IMR-90 (cell line): ENCODE measurements around the gene TP53AIP1. TPM values are rescaled to one million over a fixed set of nuclear protein-coding genes. Genes with fewer than 3 reads are reported as not detected.
A peak's percentile ranks its signal among the peaks of the same experiment; 100 is the strongest.

ENCODE experiments used
- ATAC-seq: fragments of 200-7000 bp; cut with Tn5 transposase; 2 replicates; pipeline ENCODE4 v1.9.1; 2020; ENCODE audit warnings: low read depth, mild to moderate bottlenecking, moderate library complexity
- BruUV-seq: library from RNA; stranded (reverse); fragments of 400-500 nt; replicated peaks from 2 replicates; lab custom pipeline; 2021; lab: Mats Ljungman, UMichigan
- CTCF ChIA-PET: fragments of 300-600 bp; formaldehyde crosslinking; extraction: SDS; loops from one replicate; lab custom pipeline; 2021; ENCODE audit warnings: antibody characterized with exemption; lab: Yijun Ruan, JAX
- POLR2A ChIA-PET: fragments of 300-600 bp; sonication (Branson Sonifier 250); formaldehyde crosslinking; loops from one replicate; lab custom pipeline; 2022; ENCODE audit warnings: antibody characterized with exemption; ENCODE audit not compliant: unreplicated experiment; lab: Charles Lee
- DNase-seq: peaks from one replicate; pipeline ENCODE4 v3.0.0; 2013
- H2AFZ ChIP-seq: replicated peaks from 2 replicates; pipeline ENCODE3; 2013; ENCODE audit warnings: low read length, mild to moderate bottlenecking; ENCODE audit not compliant: poor library complexity
- H2AK5ac ChIP-seq: 2 replicates; pipeline ENCODE4 v1.6.1; 2013; ENCODE audit warnings: low read depth, low read length, inconsistent platforms
- H2AK9ac ChIP-seq: replicated peaks from 2 replicates; pipeline ENCODE3; 2013; ENCODE audit warnings: mild to moderate bottlenecking, low read depth, low read length, moderate library complexity; ENCODE audit not compliant: poor library complexity
- H2BK120ac ChIP-seq: 2 replicates; pipeline ENCODE4 v1.6.1; 2013; ENCODE audit warnings: low read depth, low read length, inconsistent platforms
- H2BK15ac ChIP-seq: 3 replicates; pipeline ENCODE4 v1.6.1; 2013; ENCODE audit warnings: low read depth, low read length, inconsistent platforms
- H2BK20ac ChIP-seq: 2 replicates; pipeline ENCODE4 v1.6.1; 2013; ENCODE audit warnings: low read depth, mild to moderate bottlenecking, inconsistent platforms, low read length, moderate library complexity
- H2BK5ac ChIP-seq: 2 replicates; pipeline ENCODE4 v1.6.1; 2013; ENCODE audit warnings: mild to moderate bottlenecking, low read depth, low read length, inconsistent platforms; ENCODE audit not compliant: poor library complexity, severe bottlenecking
- H3K14ac ChIP-seq: replicated peaks from 2 replicates; pipeline ENCODE4 v1.6.1; 2013; ENCODE audit warnings: low read depth, low read length, inconsistent platforms
- H3K18ac ChIP-seq: 2 replicates; pipeline ENCODE4 v1.6.1; 2013; ENCODE audit warnings: low read depth, low read length, control low read depth
- H3K23ac ChIP-seq: 2 replicates; pipeline ENCODE4 v1.6.1; 2013; ENCODE audit warnings: low read depth, low read length, inconsistent platforms
- H3K27ac ChIP-seq: 2 replicates; pipeline ENCODE4 v1.5.1; 2013; ENCODE audit warnings: mild to moderate bottlenecking, control low read depth, low read length; ENCODE audit not compliant: insufficient read depth
- H3K27me3 ChIP-seq: 2 replicates; pipeline ENCODE4 v1.6.1; 2013; ENCODE audit warnings: low read length; ENCODE audit not compliant: control insufficient read depth, insufficient read depth
- H3K36me3 ChIP-seq: 2 replicates; pipeline ENCODE4 v1.6.1; 2013; ENCODE audit warnings: low read length, mixed read lengths; ENCODE audit not compliant: control insufficient read depth, insufficient read depth
- H3K4ac ChIP-seq: 2 replicates; pipeline ENCODE4 v1.6.1; 2013; ENCODE audit warnings: low read depth, low read length, inconsistent platforms
- H3K4me1 ChIP-seq: 2 replicates; pipeline ENCODE4 v1.6.1; 2013; ENCODE audit warnings: low read length, mixed read lengths; ENCODE audit not compliant: control insufficient read depth, insufficient read depth
- H3K4me2 ChIP-seq: 2 replicates; pipeline ENCODE4 v1.6.1; 2013; ENCODE audit warnings: low read depth, mild to moderate bottlenecking, control low read depth, low read length, moderate library complexity
- H3K4me3 ChIP-seq: 2 replicates; pipeline ENCODE4 v1.5.1; 2013; ENCODE audit warnings: low read depth, mild to moderate bottlenecking, control low read depth, low read length, moderate library complexity; ENCODE audit not compliant: insufficient read depth
- H3K56ac ChIP-seq: 2 replicates; pipeline ENCODE4 v1.6.1; 2013; ENCODE audit warnings: low read length, inconsistent platforms; ENCODE audit not compliant: insufficient read depth; ENCODE audit errors: extremely low read depth
- H3K79me1 ChIP-seq, 2 experiments: 2 replicates each; pipeline ENCODE4 v1.6.1; 2013; ENCODE audit warnings: low read length in 2 of 2, inconsistent platforms in 1 of 2, low read depth in 1 of 2
- H3K9ac ChIP-seq: 2 replicates; pipeline ENCODE4 v1.6.1; 2013; ENCODE audit warnings: low read depth, low read length, control low read depth
- H3K9me1 ChIP-seq: 2 replicates; pipeline ENCODE4 v1.6.1; 2013; ENCODE audit warnings: low read length, inconsistent platforms; ENCODE audit not compliant: insufficient read depth
- H3K9me3 ChIP-seq: 2 replicates; pipeline ENCODE4 v1.6.1; 2013; ENCODE audit warnings: low read length; ENCODE audit not compliant: control insufficient read depth, insufficient read depth
- H4K20me1 ChIP-seq: 2 replicates; pipeline ENCODE4 v1.6.1; 2013; ENCODE audit warnings: low read length, inconsistent platforms; ENCODE audit not compliant: insufficient read depth
- H4K5ac ChIP-seq: 2 replicates; pipeline ENCODE4 v1.6.1; 2013; ENCODE audit warnings: mild to moderate bottlenecking, low read depth, low read length, control low read depth
- H4K8ac ChIP-seq, 2 experiments: 2 replicates each; pipeline ENCODE4 v1.6.1; 2013; ENCODE audit warnings: low read depth in 2 of 2, low read length in 2 of 2, control low read depth in 1 of 2, inconsistent platforms in 1 of 2
- H4K91ac ChIP-seq: 2 replicates; pipeline ENCODE4 v1.6.1; 2013; ENCODE audit warnings: low read depth, low read length, inconsistent platforms; ENCODE audit not compliant: insufficient read depth
- BHLHE40 ChIP-seq: fragments of 150-350 bp; IDR thresholded peaks from 2 replicates; pipeline ENCODE4 v1.6.1; 2016; ENCODE audit warnings: mild to moderate bottlenecking, low read depth, low read length
- CEBPB ChIP-seq: IDR thresholded peaks from 2 replicates; pipeline ENCODE4 v1.6.1; 2012; ENCODE audit warnings: low read depth, low read length, improper control_type of control experiment
- CHD1 ChIP-seq: IDR thresholded peaks from 2 replicates; pipeline ENCODE4 v1.6.1; 2012; ENCODE audit warnings: low read depth, low read length, improper control_type of control experiment
- ELK1 ChIP-seq: fragments of 150-350 bp; IDR thresholded peaks from 2 replicates; pipeline ENCODE4 v1.6.1; 2016; ENCODE audit warnings: low read depth, mild to moderate bottlenecking, low read length, moderate library complexity, borderline replicate concordance
- MAFK ChIP-seq: IDR thresholded peaks from 2 replicates; pipeline ENCODE4 v1.6.1; 2012; ENCODE audit warnings: low read depth, low read length, improper control_type of control experiment
- NFE2L2 ChIP-seq: fragments of 150-350 bp; IDR thresholded peaks from 2 replicates; pipeline ENCODE4 v1.6.1; 2016; ENCODE audit warnings: low read depth, mild to moderate bottlenecking, low read length
- POLR2A ChIP-seq: IDR thresholded peaks from 2 replicates; pipeline ENCODE4 v1.6.1; 2012; ENCODE audit warnings: mild to moderate bottlenecking, low read depth, low read length
- RCOR1 ChIP-seq: IDR thresholded peaks from 2 replicates; pipeline ENCODE4 v1.6.1; 2012; ENCODE audit warnings: mild to moderate bottlenecking, low read length, improper control_type of control experiment; ENCODE audit not compliant: insufficient replicate concordance
- RFX5 ChIP-seq: IDR thresholded peaks from 2 replicates; pipeline ENCODE4 v1.8.0; 2012; ENCODE audit warnings: low read depth, mild to moderate bottlenecking, low read length, moderate library complexity
- SMC3 ChIP-seq: fragments of 150-350 bp; IDR thresholded peaks from 2 replicates; pipeline ENCODE4 v1.6.1; 2016; ENCODE audit warnings: low read depth, mild to moderate bottlenecking, antibody characterized with exemption, low read length, moderate library complexity
- USF2 ChIP-seq: fragments of 150-350 bp; IDR thresholded peaks from 2 replicates; pipeline ENCODE4 v1.6.1; 2017; ENCODE audit warnings: mild to moderate bottlenecking, antibody characterized with exemption, low read length, low read depth
- WGBS, 2 experiments: methylation state at CpG; one replicate each; pipeline versions ENCODE4 v1.1.5 to v1.1.7; 2013; ENCODE audit warnings: missing lambda C conversion rate in 2 of 2; ENCODE audit not compliant: insufficient read length in 1 of 2; ENCODE audit errors: extremely low coverage in 2 of 2; 5-methylcytosine and 5-hydroxymethylcytosine counted together
- dilution Hi-C: fragments of 300-500 bp; cut with HindIII; formaldehyde crosslinking; loops from one replicate; pipeline ENCODE4 v1.14.3; 2018; ENCODE audit warnings: low sequenced_read_pairs; ENCODE audit not compliant: unreplicated experiment
- in situ Hi-C: fragments of 300-500 bp; cut with MboI; formaldehyde crosslinking; loops from 3 replicates; pipeline ENCODE4 v1.14.3; 2019; ENCODE audit warnings: low sequenced_read_pairs, inconsistent platforms, mixed read lengths
- intact Hi-C: fragments of 100-400 bp; cut with micrococcal nuclease; formaldehyde crosslinking; loops from 2 replicates; pipeline ENCODE4 v1.10.0; 2022
- polyA plus RNA-seq, 3 experiments: library from polyadenylated mRNA; depleted of rRNA; stranded (reverse); fragments of >200 nt; gene quantifications; 2 replicates each; pipeline ENCODE4 v1.2.3, GENCODE V29; 2012; ENCODE audit warnings: low replicate concordance in 1 of 3
- total RNA-seq: library from RNA; depleted of rRNA; stranded (reverse); fragments of >200 nt; gene quantifications from 2 replicates; pipeline ENCODE4 v1.2.3, GENCODE V29; 2012

Gene TP53AIP1
- total and polyA plus RNA-seq, 2 of the 4 experiments (the other 2 are of a cell fraction): not detected

- TF ChIP-seq USF2 (no peak), BHLHE40 (no peak), SMC3 (no peak), NFE2L2 (no peak), RFX5 (no peak), POLR2A (no peak), ELK1 (no peak), RCOR1 (no peak), MAFK (no peak), CEBPB (no peak), CHD1 (no peak)
- no peak for ATAC-seq
- in situ Hi-C loops: no loop called here
Measured at GRCh38 chr11:128916681-128917080, 26.0 kb downstream of the TP53AIP1 start.

More at GRCh38 chr11:128916681-128917080, 26.0 kb downstream of the TP53AIP1 start:
- H2AK5ac ChIP-seq: no peak overlapping the region
- H3K36me3 ChIP-seq: no peaks in the 10 kb centered on the region
- no peak overlapping the region for H3K9ac ChIP-seq
- no peak overlapping the region for H3K27ac ChIP-seq
- H3K4ac ChIP-seq: no peak overlapping the region
- H3K79me1 ChIP-seq: no peaks in the 10 kb centered on the region
- WGBS, 2 experiments: no CpG with 5 or more reads among the region's 2 CpGs
- no peak overlapping the region for H4K5ac ChIP-seq
- no peaks in the 10 kb centered on the region for H3K9me1 ChIP-seq
- no peak overlapping the region for H3K4me2 ChIP-seq
- H2BK120ac ChIP-seq: no peak overlapping the region
- ChIA-PET CTCF (no interaction called here), POLR2A (no interaction called here)
- H3K23ac ChIP-seq: no peak overlapping the region
- peaks cover 47% of the 10 kb centered on the region for H3K27me3 ChIP-seq
- intact Hi-C loops: no loop called here
- no peak overlapping the region for H2AFZ ChIP-seq
- peak overlapping the region; percentile 42 for H2AK9ac ChIP-seq
- no peak overlapping the region for H3K4me3 ChIP-seq
- no peak overlapping the region for H4K8ac ChIP-seq
- no peaks in the 10 kb centered on the region for H4K20me1 ChIP-seq
- H3K18ac ChIP-seq: no peak overlapping the region
- H2BK20ac ChIP-seq: no peak overlapping the region
- DNase-seq: no peak
- no peak overlapping the region for H3K56ac ChIP-seq
- H3K14ac ChIP-seq: no peak overlapping the region
- H3K9me3 ChIP-seq: peaks cover 3% of the 10 kb centered on the region; the same call in 1 of the 2 replicates
- BruUV-seq: no TSS peak
- no peaks in the 10 kb centered on the region for H3K4me1 ChIP-seq
- dilution Hi-C loops: no loop called here
- no peak overlapping the region for H2BK15ac ChIP-seq
- H4K91ac ChIP-seq: no peak overlapping the region
- H2BK5ac ChIP-seq: no peak overlapping the region
